Kidney capillary endothelial cell (primary cell): ENCODE results near the gene TANC2.
"Not testable (repeated sequence)": the region's sequence is repeated elsewhere in the genome, so short reads cannot be mapped to it uniquely, and the experiment has no call there.

Source experiments
- DNase-seq: peaks from one replicate; pipeline ENCODE4 v3.0.0-alpha.2; 2018; ENCODE audit warnings: low spot score

TANC2 gene

GRCh38 chr17:62964506-62964905, 1.5 kb upstream of the TANC2 start:
- no peak for DNase-seq

GRCh38 chr17:62965174-62965685, 805 bp upstream of the TANC2 start:
- no peak for DNase-seq

GRCh38 chr17:62966426-62967204, 580 bp downstream of the TANC2 start:
- peak; percentile 8 for DNase-seq

DNA sequence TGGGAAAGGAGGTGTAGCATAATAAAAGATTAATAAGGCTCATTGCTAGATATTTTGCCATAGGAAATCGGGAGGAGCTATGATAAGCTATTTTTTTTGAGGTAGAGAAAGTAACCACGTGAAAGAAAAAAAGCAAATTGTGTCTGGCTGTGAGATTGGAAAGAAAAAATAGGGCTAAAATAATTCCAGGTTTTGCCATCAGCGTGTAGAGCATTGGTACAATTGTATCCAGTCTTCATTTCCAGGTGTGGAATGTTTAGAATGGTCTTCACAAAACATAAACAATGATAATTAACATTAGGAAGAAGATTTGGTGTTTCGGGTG, 1.1 kb downstream of the TANC2 start:
- no peak for DNase-seq

DNA sequence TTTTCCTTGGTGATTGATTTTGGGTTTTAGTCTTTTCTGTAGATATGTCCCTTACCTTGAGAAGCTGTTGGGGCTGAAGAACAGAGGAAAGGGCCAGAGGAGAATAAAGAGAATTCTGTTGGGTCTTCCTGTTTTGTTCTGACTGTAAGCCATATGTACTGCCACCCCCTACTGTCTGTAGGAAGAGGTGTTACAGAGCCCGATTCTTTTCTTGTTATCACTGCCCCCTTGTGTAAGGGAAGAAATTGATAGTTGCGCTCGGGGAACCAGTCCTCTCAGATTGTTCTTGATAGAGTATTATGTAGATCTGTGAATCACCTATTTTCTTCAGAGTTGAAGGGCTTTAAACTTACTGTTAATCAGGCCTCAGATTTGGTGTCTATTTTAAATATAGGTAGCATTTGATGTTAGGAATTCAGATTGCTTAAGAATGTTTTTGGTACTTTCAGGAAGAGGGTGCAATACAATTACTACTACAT, 2.4 kb downstream of the TANC2 start:
- peak; percentile 87 for DNase-seq

DNA sequence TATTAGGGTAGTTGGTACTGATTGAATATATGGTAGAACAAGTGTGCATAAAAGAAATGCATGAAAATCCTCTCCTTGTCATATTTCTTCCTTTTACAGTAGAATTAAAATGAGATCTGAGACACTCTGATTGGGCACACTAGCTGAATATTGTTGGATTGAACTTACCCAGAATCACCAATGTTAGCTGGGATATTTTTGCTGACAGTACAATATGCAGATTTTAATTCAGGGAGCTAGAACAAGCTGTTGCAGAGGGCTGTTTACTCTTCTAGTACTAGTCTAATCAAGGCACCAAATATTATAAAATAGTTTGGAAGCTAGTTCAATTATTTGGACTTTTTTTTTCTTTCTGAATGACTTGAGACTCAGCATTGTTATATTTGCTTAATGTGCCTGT, 4.6 kb downstream of the TANC2 start:
- no peak for DNase-seq

GRCh38 chr17:62971853-62972252, 5.8 kb downstream of the TANC2 start:
- no peak for DNase-seq

DNA sequence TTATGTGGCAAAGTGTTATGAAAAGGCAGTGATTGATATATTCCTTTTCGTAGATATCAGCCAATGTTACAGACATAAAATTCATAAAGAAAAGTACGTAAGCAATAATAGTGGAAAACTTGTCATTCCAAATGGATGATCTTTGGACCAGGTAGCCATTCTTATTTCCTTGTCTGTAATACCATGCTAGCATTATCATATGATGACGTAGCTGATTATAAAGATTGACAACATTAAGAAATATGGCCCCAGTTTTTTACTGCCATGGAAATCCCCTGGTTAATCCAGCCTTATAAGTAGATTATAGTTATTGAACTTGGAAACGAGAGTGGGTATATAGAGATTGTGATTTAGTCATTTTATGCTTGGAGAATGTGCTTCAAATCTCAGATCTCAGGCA, 8.8 kb downstream of the TANC2 start:
- no peak for DNase-seq

GRCh38 chr17:62975206-62975605, 9.2 kb downstream of the TANC2 start:
- DNase-seq, result no peak

GRCh38 chr17:62976643-62977231, 10.7 kb downstream of the TANC2 start:
- not testable (repeated sequence) for DNase-seq

- no peak for DNase-seq
Measured at GRCh38 chr17:62980842-62981241, 14.8 kb downstream of the TANC2 start.

- peak; percentile 21 for DNase-seq
Measured at GRCh38 chr17:62981933-62982332, 15.9 kb downstream of the TANC2 start.

DNA sequence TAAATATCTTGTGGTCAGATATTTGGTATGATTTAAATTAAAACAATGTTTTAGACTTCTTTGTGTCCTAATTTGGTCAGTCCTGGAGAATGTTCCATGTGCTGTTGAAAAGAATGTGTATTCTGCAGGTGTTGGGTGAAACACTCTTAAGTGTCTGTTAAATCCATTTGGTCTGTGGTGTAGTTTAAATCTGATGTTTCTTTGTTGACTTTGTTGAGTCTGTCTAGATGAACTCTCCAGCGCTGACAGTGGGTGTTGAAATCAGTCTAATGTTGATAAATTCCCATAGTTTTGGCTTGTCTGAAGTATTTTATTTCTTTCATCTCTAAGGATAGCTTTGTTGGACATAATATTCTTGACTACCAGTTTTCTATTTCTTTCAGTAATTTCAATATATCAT, 18.8 kb downstream of the TANC2 start:
- DNase-seq, result no peak

- no peak for DNase-seq
Measured at GRCh38 chr17:62986549-62986948, 20.5 kb downstream of the TANC2 start.

DNA sequence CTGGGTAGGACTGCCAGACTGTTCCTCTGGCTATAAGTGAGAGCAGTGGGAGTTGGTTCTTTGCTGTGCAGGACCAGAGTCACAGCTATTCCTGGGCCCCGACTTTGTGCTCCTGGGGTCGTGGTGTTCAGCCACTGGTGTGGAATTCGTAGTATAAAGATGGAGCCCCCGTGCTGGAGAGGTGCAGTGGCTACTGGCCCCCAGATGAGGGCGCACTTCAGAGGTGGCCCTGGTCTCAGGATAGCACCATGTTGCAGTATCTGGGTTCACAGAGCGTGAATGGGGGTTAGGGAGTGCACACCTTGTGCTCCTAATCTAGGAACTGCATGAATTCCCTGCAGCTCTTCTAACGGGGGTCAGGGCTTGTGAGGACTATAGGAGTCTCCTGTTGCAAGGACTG, 21.1 kb downstream of the TANC2 start:
- DNase-seq, result no peak

DNA sequence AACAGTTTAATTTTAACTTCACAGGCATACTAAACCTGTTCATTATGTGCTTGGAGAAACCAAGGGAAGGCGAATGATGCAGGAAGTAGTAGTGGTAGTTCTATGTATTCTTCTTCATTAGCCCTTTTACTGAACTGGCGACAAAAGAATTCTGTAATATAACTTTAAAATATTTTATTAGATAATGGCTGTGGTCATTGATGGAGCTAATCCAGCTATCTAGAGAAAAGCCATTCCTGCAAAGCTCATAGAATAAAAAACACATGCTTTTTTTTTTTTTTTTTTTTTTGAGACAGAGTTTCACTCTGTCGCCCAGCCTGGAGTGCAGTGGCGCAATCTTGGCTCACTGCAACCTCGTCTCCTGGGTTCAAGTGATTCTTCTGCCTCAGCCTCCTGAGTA, 23.5 kb downstream of the TANC2 start:
- DNase-seq, result no peak

DNA sequence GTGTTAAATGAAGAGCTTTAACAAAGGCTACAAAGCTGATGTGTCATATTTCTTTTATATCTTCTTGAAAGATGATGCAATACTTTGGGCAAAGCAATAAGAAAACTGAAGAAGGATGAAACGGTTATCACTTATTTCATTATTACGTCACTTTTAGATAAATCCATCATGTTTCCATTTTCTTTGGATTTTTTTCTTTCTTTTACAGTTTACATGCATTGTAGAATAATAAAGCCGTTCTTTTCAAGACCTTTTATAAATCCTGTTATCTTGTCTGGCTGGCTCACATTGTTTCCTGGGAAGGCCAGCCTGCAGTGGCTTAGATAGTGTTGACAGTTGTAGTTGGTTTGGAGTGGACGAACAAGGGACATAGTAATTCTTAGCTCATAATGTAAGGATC, 28.9 kb downstream of the TANC2 start:
- DNase-seq, result no peak

- DNase-seq, result peak; percentile 8
Measured at GRCh38 chr17:62995377-62995885, 29.4 kb downstream of the TANC2 start.

DNA sequence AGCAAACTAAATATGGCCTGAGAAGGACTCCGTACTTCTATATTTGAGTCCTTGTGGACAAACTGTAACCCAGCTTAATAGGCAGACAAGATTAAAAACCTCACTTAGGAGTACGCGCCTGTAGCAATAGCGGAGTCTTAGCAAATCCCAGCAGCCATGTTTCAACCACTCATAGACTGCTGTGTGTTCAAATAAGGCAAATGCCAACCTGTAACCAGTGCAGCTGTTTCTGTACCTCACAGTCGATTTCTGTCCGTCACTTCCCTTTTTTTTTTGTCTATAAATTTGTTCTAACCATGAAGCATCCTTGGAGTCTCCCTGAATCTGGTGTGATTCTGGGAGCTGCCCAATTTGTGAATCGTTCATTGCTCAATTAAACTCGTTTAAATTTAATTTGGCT, 30.2 kb downstream of the TANC2 start:
- DNase-seq, result no peak

DNA sequence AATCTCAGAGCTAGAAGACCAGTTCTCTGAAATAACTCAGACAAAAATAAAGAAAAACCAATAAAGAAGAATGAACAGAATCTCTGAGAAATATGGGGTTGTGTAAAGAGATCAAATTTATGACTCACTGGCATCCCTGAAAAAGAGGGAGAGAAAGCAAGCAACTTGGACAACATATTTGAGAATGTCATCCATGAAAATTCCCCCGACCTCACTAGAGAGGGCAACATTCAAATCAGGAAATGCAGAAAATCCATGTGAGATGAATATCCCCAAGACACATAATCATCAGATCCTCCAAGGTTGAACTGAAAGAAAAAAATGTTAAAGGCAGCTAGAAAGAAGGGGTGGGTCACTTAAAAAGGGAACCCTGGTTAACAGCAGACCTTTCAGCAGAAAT, 32.1 kb downstream of the TANC2 start:
- no peak for DNase-seq

DNA sequence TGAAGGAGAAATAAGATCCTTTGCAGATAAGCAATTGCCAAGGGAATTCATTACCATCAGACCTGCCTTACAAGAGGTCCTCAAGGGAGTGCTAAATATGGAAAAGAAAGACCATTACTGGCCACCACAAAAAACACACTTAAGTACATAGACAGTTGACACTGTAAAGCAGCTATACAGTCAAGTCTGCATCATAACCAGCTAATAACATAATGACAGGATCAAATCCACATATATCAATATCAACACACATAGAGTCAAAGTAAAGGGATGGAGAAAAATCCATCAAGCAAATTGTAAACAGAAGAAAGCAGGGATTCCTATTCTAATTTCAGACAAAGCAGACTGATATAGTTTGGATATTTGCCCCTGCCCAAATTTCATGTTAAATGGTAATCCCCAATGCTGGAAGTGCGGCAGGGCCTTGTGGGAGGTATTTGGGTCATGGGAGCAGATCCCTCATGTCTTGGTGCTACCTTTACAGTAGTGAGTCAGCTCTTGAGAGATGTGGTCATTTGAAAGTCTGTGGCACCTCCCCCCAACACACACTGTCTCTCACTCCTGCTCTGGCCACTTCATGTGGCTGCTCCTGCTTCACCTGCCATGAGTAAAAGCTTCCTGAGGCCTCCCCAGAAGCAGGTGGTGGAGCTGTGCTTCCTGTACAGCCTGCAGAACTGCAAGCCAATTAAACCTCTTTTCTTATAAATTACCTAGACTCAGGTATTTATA, 32.8 kb downstream of the TANC2 start:
- no peak for DNase-seq

GRCh38 chr17:62999736-63000135, 33.7 kb downstream of the TANC2 start:
- no peak for DNase-seq
